Endothelial cell of umbilical vein (primary cell): ENCODE measurements around the gene DGLUCY. TPM values are rescaled to one million over a fixed set of nuclear protein-coding genes. Genes with fewer than 3 reads are reported as not detected.

Experiments
- BruUV-seq: library from RNA; stranded (reverse); fragments of 400-500 nt; replicated peaks from 2 replicates; lab custom pipeline; 2021; lab: Mats Ljungman, UMichigan
- CTCF ChIA-PET: fragments of 300-600, 350-600 bp; sonication (Branson Sonifier 250); formaldehyde crosslinking; loops from one replicate; lab custom pipeline; 2021; ENCODE audit warnings: antibody characterized with exemption, inconsistent platforms; lab: Charles Lee
- POLR2A ChIA-PET: fragments of 300-600, 350-600 bp; sonication (Branson Sonifier 250); formaldehyde crosslinking; loops from one replicate; lab custom pipeline; 2021; ENCODE audit warnings: antibody characterized with exemption, inconsistent platforms; lab: Charles Lee
- DNase-seq: peaks from one replicate; pipeline ENCODE4 v3.0.0-alpha.2; 2011; ENCODE audit warnings: low read depth, low spot score
- FAIRE-seq: peaks from 2 replicates; lab custom pipeline; 2011; peaks lifted over from hg19 to GRCh38; lab: Jason Lieb, UNC
- H2AFZ ChIP-seq: 2 replicates; pipeline ENCODE4 v1.6.0; 2012; ENCODE audit warnings: low read depth, low read length, control low read depth, inconsistent platforms
- H3K27ac ChIP-seq: 2 replicates; pipeline ENCODE4 v1.5.1; 2011; ENCODE audit warnings: low read depth, mild to moderate bottlenecking, control low read depth, low read length, moderate library complexity; ENCODE audit not compliant: insufficient read depth
- H3K27me3 ChIP-seq, 2 experiments: 2 replicates each; pipeline versions ENCODE4 v1.6.0 to v1.6.1; 2011; ENCODE audit warnings: low read length in 2 of 2, mixed read lengths in 1 of 2; ENCODE audit not compliant: control insufficient read depth in 2 of 2, insufficient read depth in 2 of 2
- H3K36me3 ChIP-seq, 2 experiments: 2 replicates in 1 of 2; 3 replicates in 1 of 2; pipeline ENCODE4 v1.5.1; 2011; ENCODE audit warnings: low read length in 2 of 2, mild to moderate bottlenecking in 1 of 2, moderate library complexity in 1 of 2; ENCODE audit not compliant: control insufficient read depth in 2 of 2, insufficient read depth in 2 of 2; ENCODE audit errors: extremely low read depth in 1 of 2
- H3K4me1 ChIP-seq: 3 replicates; pipeline ENCODE4 v1.5.1; 2011; ENCODE audit warnings: mild to moderate bottlenecking, low read length; ENCODE audit not compliant: control insufficient read depth, insufficient read depth; ENCODE audit errors: extremely low read depth
- H3K4me2 ChIP-seq: 2 replicates; pipeline ENCODE4 v1.6.1; 2011; ENCODE audit warnings: low read length, control low read depth, mixed read lengths; ENCODE audit not compliant: insufficient read depth
- H3K4me3 ChIP-seq, 3 experiments: fragments of 200-600 bp in 1 of 3; sonication (generic), shearing (Covaris generic) in 1 of 3; replicated peaks in 1 of 3; 2 replicates each; pipeline ENCODE4 v1.5.1; 2011 to 2016; ENCODE audit warnings: control low read depth in 3 of 3, low read length in 3 of 3, mild to moderate bottlenecking in 2 of 3, inconsistent platforms in 1 of 3, low read depth in 1 of 3, moderate library complexity in 1 of 3; ENCODE audit not compliant: insufficient read depth in 1 of 3
- H3K79me2 ChIP-seq: 2 replicates; pipeline ENCODE4 v1.6.0; 2012; ENCODE audit warnings: low read length, inconsistent platforms; ENCODE audit not compliant: control insufficient read depth, insufficient read depth
- H3K9ac ChIP-seq: replicated peaks from 2 replicates; pipeline ENCODE3; 2011; ENCODE audit warnings: low read length, control low read depth; ENCODE audit not compliant: insufficient read depth; ENCODE audit errors: extremely low read depth
- H3K9me1 ChIP-seq: replicated peaks from 3 replicates; pipeline ENCODE4 v1.6.0; 2011; ENCODE audit warnings: mild to moderate bottlenecking, low read length; ENCODE audit not compliant: control insufficient read depth, insufficient read depth; ENCODE audit errors: extremely low read depth
- H3K9me3 ChIP-seq: replicated peaks from 2 replicates; pipeline ENCODE4 v1.5.1; 2012; ENCODE audit warnings: low read length, inconsistent platforms; ENCODE audit not compliant: control insufficient read depth, insufficient read depth
- H4K20me1 ChIP-seq: replicated peaks from 2 replicates; pipeline ENCODE3; 2011; ENCODE audit warnings: mild to moderate bottlenecking, low read length; ENCODE audit not compliant: control insufficient read depth, insufficient read depth; ENCODE audit errors: extremely low read depth
- CTCF ChIP-seq, 2 donors: IDR thresholded peaks; 1 replicate in 1 of 2; 2 replicates in 1 of 2; pipeline ENCODE4 v1.5.1; 2011; ENCODE audit warnings: low read length in 2 of 2, mild to moderate bottlenecking in 2 of 2, moderate library complexity in 2 of 2, control low read depth in 1 of 2, inconsistent platforms in 1 of 2, low read depth in 1 of 2; ENCODE audit not compliant: insufficient read depth in 1 of 2; ENCODE audit errors: extremely low read depth in 1 of 2
- EZH2 ChIP-seq: IDR thresholded peaks from 2 replicates; pipeline ENCODE4 v1.6.1; 2012; ENCODE audit warnings: borderline replicate concordance, low read depth, mild to moderate bottlenecking, moderate library complexity, low read length, inconsistent platforms; ENCODE audit not compliant: severe bottlenecking
- FOS ChIP-seq: IDR thresholded peaks from 2 replicates; pipeline ENCODE4 v1.6.1; 2011; ENCODE audit warnings: mild to moderate bottlenecking, low read length, moderate library complexity, borderline replicate concordance; ENCODE audit not compliant: insufficient read depth
- GATA2 ChIP-seq: IDR thresholded peaks from 2 replicates; pipeline ENCODE4 v1.7.0; 2011; ENCODE audit warnings: low read depth, mild to moderate bottlenecking, moderate library complexity, mixed read lengths, low read length; ENCODE audit not compliant: insufficient read length, insufficient read depth
- JUN ChIP-seq: IDR thresholded peaks from 2 replicates; pipeline ENCODE4 v1.6.1; 2011; ENCODE audit warnings: borderline replicate concordance, low read depth; ENCODE audit not compliant: insufficient read length, insufficient read depth
- MAX ChIP-seq: IDR thresholded peaks from 2 replicates; pipeline ENCODE4 v1.6.1; 2011; ENCODE audit not compliant: insufficient read depth, insufficient read length
- MYC ChIP-seq: IDR thresholded peaks from one replicate; pipeline ENCODE4 v1.6.1; 2011; ENCODE audit warnings: mild to moderate bottlenecking, low read depth, low read length
- POLR2A ChIP-seq: IDR thresholded peaks from 2 replicates; pipeline ENCODE4 v1.6.1; 2012; ENCODE audit warnings: low read depth, mild to moderate bottlenecking, control low read depth, low read length
- POLR2AphosphoS5 ChIP-seq: IDR thresholded peaks from 2 replicates; pipeline ENCODE4 v1.6.1; 2012; ENCODE audit warnings: low read depth, mild to moderate bottlenecking, control low read depth, low read length, moderate library complexity; ENCODE audit not compliant: insufficient read depth
- dilution Hi-C: fragments of 300-500 bp; cut with MboI; formaldehyde crosslinking; loops from one replicate; pipeline ENCODE4 v1.15.0; 2019; ENCODE audit warnings: low sequenced_read_pairs; ENCODE audit not compliant: extremely low pct_ligation_motif_present
- intact Hi-C: fragments of 100-400 bp; cut with micrococcal nuclease; formaldehyde crosslinking; loops from one replicate; pipeline ENCODE4 v1.10.0; 2022
- polyA plus RNA-seq, 4 experiments: library from polyadenylated mRNA; depleted of rRNA in 3 of 4; stranded (reverse) in 3 of 4; unstranded in 1 of 4; fragments of >200 nt; gene quantifications; 2 replicates each; pipeline versions ENCODE4 v1.2.1 to v1.2.3, GENCODE V29; 2011 to 2012; ENCODE audit warnings: missing spikeins in 1 of 4
- total RNA-seq: library from RNA; stranded (reverse); gene quantifications from 2 replicates; pipeline ENCODE4 v1.2.3, GENCODE V29; 2021

The DGLUCY gene
- total and polyA plus RNA-seq, 2 donors (not counting 3 experiments of a cell fraction or from before 2014, with no cell fraction given), result 40.9 to 65.6 TPM

GRCh38 chr14:91261986-91262549, 148.2 kb downstream of the DGLUCY start:
- Histone ChIP-seq H3K27ac (no peak overlapping the region), H3K27me3 (no peaks in the 10 kb centered on the region), H3K36me3 (no peaks in the 10 kb centered on the region), H3K9ac (no peak overlapping the region), H3K79me2 (no peaks in the 10 kb centered on the region), H3K9me1 (no peaks in the 10 kb centered on the region), H3K9me3 (no peaks in the 10 kb centered on the region), H2AFZ (no peak overlapping the region), H3K4me2 (no peak overlapping the region), H3K4me1 (peaks cover 9% of the 10 kb centered on the region), H3K4me3 (no peak overlapping the region), H4K20me1 (no peaks in the 10 kb centered on the region)
- dilution Hi-C loops (no loop called here), intact Hi-C loops (no loop called here)
- ChIA-PET CTCF (interaction anchor here (0.6 kb wide), 1 partner anchor 89 kb away, joined by 3 read pairs; no protein-coding TSS in a partner anchor), POLR2A (interaction anchor here (0.7 kb wide), 1 partner anchor 12 kb away, joined by 12 read pairs; no protein-coding TSS in a partner anchor)
- no TSS peak for BruUV-seq
- TF ChIP-seq EZH2 (no peak), MYC (no peak), MAX (no peak), POLR2AphosphoS5 (no peak), POLR2A (no peak), GATA2 (no peak), CTCF (IDR thresholded peaks at IDR 0.05; ENCODE audit: extremely low read depth in 1 of 2, insufficient read depth in 1 of 2, low read depth in 1 of 2, low read length in 2 of 2) (no peak), FOS (no peak), JUN (no peak)
- FAIRE-seq (no peak), DNase-seq (no peak)
